Glomerular visceral epithelial cell (primary cell): ENCODE results near the gene TRIM16.
"Not testable (repeated sequence)": the region's sequence is repeated elsewhere in the genome, so short reads cannot be mapped to it uniquely, and the experiment has no call there.

Experiments
- DNase-seq: peaks from one replicate; pipeline ENCODE4 v3.0.0-alpha.2; 2016; ENCODE audit errors: extremely low spot score

Gene TRIM16

GRCh38 chr17:15658296-15658695 lies 25.8 kb downstream of the TRIM16 start:
- DNase-seq, result no peak

GRCh38 chr17:15657868-15658267 lies 26.2 kb downstream of the TRIM16 start:
- DNase-seq, result no peak

GRCh38 chr17:15654886-15655561 lies 29.1 kb downstream of the TRIM16 start:
- peak; percentile 46 for DNase-seq

- DNase-seq, result not testable (repeated sequence)
Observed at GRCh38 chr17:15654401-15654800, 29.7 kb downstream of the TRIM16 start.

- no peak for DNase-seq
Observed at GRCh38 chr17:15652960-15653359, 31.2 kb downstream of the TRIM16 start.

- peak; percentile 99 for DNase-seq
Observed at GRCh38 chr17:15651583-15652110, 32.5 kb downstream of the TRIM16 start.

GRCh38 chr17:15650741-15651582 lies 33.1 kb downstream of the TRIM16 start:
- no peak for DNase-seq

GRCh38 chr17:15649861-15650421 lies 34.2 kb downstream of the TRIM16 start:
- DNase-seq, result no peak

GRCh38 chr17:15648386-15648785 lies 35.7 kb downstream of the TRIM16 start:
- DNase-seq, result no peak

GRCh38 chr17:15645942-15646312 lies 38.2 kb downstream of the TRIM16 start:
- DNase-seq, result peak; percentile 76

GRCh38 chr17:15645099-15645941 lies 38.8 kb downstream of the TRIM16 start:
- DNase-seq, result peak; percentile 86

GRCh38 chr17:15642505-15643251 lies 41.4 kb downstream of the TRIM16 start:
- DNase-seq, result not testable (repeated sequence)

GRCh38 chr17:15642014-15642413 lies 42.1 kb downstream of the TRIM16 start:
- DNase-seq, result not testable (repeated sequence)

- DNase-seq, result not testable (repeated sequence)
Observed at GRCh38 chr17:15630930-15631453, 53.1 kb downstream of the TRIM16 start.

GRCh38 chr17:15629991-15630390 lies 54.1 kb downstream of the TRIM16 start:
- DNase-seq, result not testable (repeated sequence)

GRCh38 chr17:15623661-15624209 lies 60.4 kb downstream of the TRIM16 start:
- DNase-seq, result not testable (repeated sequence)

- not testable (repeated sequence) for DNase-seq
Observed at GRCh38 chr17:15623255-15623654, 60.9 kb downstream of the TRIM16 start.

- DNase-seq, result not testable (repeated sequence)
Observed at GRCh38 chr17:15622124-15622523, 62.0 kb downstream of the TRIM16 start.

- DNase-seq, result not testable (repeated sequence)
Observed at GRCh38 chr17:15619331-15620058, 64.6 kb downstream of the TRIM16 start, which contains the start of gene FBXW10B. Gene FBXW10B (minus strand): TSS chr17:15619704. CDS start chr17:15619512, 192 bp downstream.
